Measurements from ENCODE around the gene ASMTL.

GRCh38 chrX:1400742-1401471 lies 51.8 kb downstream of the ASMTL start:
- TF ChIP-seq CTCF (IDR thresholded peaks at IDR 0.05) (no peak), EP300 (IDR thresholded peaks at IDR 0.05) (no peak)

Measured in gastroesophageal sphincter (tissue), 3 donors.